ENCODE results near the gene DNM3.

The DNM3 gene

GRCh38 chr1:171973421-171973820, 132.1 kb downstream of the DNM3 start:
- DNase-seq (ENCODE audit: low read depth), result no peak

- no peak for DNase-seq (ENCODE audit: low read depth)
Observed at GRCh38 chr1:171981303-171981702, 140.0 kb downstream of the DNM3 start.

- no peak for DNase-seq (ENCODE audit: low read depth)
Observed at GRCh38 chr1:171983584-171983983, 142.3 kb downstream of the DNM3 start.

GRCh38 chr1:171984262-171984661, 143.0 kb downstream of the DNM3 start:
- DNase-seq (ENCODE audit: low read depth), result no peak

GRCh38 chr1:171984850-171985485, 143.7 kb downstream of the DNM3 start:
- DNase-seq (ENCODE audit: low read depth), result no peak

- no peak for DNase-seq (ENCODE audit: low read depth)
Observed at GRCh38 chr1:171985639-171986038, 144.3 kb downstream of the DNM3 start.

- no peak for DNase-seq (ENCODE audit: low read depth)
Observed at GRCh38 chr1:171988243-171988885, 147.1 kb downstream of the DNM3 start.

- no peak for DNase-seq (ENCODE audit: low read depth)
Observed at GRCh38 chr1:171990371-171990770, 149.1 kb downstream of the DNM3 start.

GRCh38 chr1:171994293-171994692, 153.0 kb downstream of the DNM3 start:
- DNase-seq (ENCODE audit: low read depth), result no peak

GRCh38 chr1:171995573-171995972, 154.3 kb downstream of the DNM3 start:
- DNase-seq (ENCODE audit: low read depth), result no peak

- no peak for DNase-seq (ENCODE audit: low read depth)
Observed at GRCh38 chr1:171997936-171998335, 156.6 kb downstream of the DNM3 start.

GRCh38 chr1:171998711-171999110, 157.4 kb downstream of the DNM3 start:
- DNase-seq (ENCODE audit: low read depth), result no peak

- no peak for DNase-seq (ENCODE audit: low read depth)
Observed at GRCh38 chr1:171999756-172000155, 158.5 kb downstream of the DNM3 start.

GRCh38 chr1:172001288-172001687, 160.0 kb downstream of the DNM3 start:
- DNase-seq (ENCODE audit: low read depth), result no peak

- no peak for DNase-seq (ENCODE audit: low read depth)
Observed at GRCh38 chr1:172002725-172003345, 161.5 kb downstream of the DNM3 start.

- DNase-seq (ENCODE audit: low read depth), result no peak
Observed at GRCh38 chr1:172003766-172004530, 162.7 kb downstream of the DNM3 start.

- DNase-seq (ENCODE audit: low read depth), result no peak
Observed at GRCh38 chr1:172004671-172005070, 163.4 kb downstream of the DNM3 start.

GRCh38 chr1:172005856-172006255, 164.6 kb downstream of the DNM3 start:
- no peak for DNase-seq (ENCODE audit: low read depth)

- DNase-seq (ENCODE audit: low read depth), result no peak
Observed at GRCh38 chr1:172006660-172007059, 165.4 kb downstream of the DNM3 start.

- DNase-seq (ENCODE audit: low read depth), result no peak
Observed at GRCh38 chr1:172018727-172019311, 177.5 kb downstream of the DNM3 start.

GRCh38 chr1:172019976-172020375, 178.7 kb downstream of the DNM3 start:
- no peak for DNase-seq (ENCODE audit: low read depth)

GRCh38 chr1:172024516-172024915, 183.2 kb downstream of the DNM3 start:
- DNase-seq (ENCODE audit: low read depth), result no peak
